Stimulated activated CD8-positive, alpha-beta memory T cell treated with anti-CD3 and anti-CD28 coated beads, Interleukin-4, amount 100 ng/mL, for 1 hour (primary cell): ENCODE measurements around the gene ZNF579.
"Not testable (repeated sequence)": the region's sequence is repeated elsewhere in the genome, so short reads cannot be mapped to it uniquely, and the experiment has no call there.

ENCODE experiments used
- DNase-seq, 2 donors: peaks; one replicate each; pipeline ENCODE4 v3.0.0-alpha.2; 2020; ENCODE audit warnings: low read depth in 2 of 2, low spot score in 1 of 2

ZNF579 gene

DNA sequence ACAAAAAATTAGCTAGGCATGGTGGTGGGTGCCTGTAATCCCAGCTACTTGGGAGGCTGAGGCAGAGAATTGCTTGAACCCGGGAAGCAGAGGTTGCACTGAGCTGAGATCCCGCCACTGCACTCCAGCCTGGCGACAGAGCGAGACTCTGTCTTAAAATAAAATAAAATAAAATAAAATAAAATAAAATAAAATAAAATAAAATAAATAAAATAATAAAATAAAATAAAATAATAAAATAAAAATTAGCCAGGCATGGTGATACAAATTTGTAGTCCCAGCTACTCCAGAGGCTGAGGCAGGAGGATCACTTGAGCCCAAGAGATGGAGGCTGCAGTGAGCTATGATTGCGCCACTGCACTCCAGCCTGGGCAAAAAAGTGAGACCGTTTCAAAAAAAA lies 6.7 kb downstream of the ZNF579 start:
- DNase-seq = not testable (repeated sequence)

DNA sequence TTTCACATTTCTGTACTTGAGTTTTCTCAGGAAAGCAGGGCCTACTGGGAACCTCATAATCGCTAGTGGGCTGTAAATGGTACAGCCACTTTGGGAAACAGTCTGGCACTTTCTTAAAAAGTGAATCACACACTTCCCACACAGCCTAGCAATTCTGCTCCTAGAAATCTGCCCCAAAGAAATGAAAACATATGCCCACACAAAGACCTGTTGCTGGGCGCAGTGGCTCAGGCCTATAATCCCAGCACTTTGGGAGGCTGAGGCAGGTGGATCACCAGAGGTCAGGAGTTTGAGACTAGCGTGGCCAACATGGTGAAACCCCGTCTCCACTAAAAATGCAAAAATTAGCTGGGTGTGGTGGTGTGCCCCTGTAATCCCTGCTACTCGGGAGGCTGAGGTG lies 11.2 kb downstream of the ZNF579 start:
- not testable (repeated sequence) for DNase-seq

GRCh38 chr19:55567708-55568328 lies 12.8 kb downstream of the ZNF579 start:
- DNase-seq = no peak

- no peak for DNase-seq
These were observed 13.8 kb downstream of the ZNF579 start for GRCh38 chr19:55566823-55567222.

GRCh38 chr19:55563261-55563690 lies 17.4 kb downstream of the ZNF579 start:
- no peak for DNase-seq

DNA sequence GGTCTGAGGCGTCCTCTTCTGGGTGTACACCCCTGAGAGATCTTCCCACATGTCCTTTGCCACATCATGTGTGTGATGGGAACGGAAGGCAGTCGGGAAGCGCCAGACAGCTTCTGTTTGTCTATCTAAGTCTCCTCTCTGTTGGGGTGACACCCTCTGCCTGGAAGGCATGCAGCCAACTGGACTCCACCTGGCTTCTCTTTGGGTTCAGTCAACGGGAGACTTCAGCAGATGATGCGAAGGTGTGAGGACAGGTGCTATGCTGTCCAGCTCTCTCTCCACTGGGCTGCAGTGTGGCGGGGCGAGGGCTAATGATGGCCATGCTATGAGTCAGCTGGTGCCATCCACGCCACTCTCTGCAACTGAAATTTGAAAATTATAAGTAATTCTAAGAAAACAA lies 21.0 kb downstream of the ZNF579 start:
- DNase-seq = no peak

DNA sequence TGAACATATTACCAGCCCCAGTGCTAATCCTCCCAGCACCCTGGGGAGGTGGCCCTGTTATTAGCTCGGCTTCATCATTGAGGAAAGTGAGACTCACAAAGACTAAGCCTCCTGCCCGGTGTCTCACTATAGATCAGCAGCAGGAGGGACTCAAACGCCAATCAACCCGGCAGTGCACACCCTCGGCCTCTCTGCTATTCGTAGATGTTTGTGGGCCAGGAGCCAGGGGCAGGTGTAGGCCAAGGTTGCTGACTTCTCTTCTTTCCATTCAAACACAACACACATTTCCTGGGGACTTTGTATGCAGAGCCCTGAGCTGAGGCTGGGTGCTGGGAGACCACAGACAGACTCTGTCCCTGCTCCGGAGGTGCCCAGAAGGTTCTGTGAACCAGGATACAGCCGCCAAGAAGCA lies 25.9 kb downstream of the ZNF579 start:
- no peak for DNase-seq

DNA sequence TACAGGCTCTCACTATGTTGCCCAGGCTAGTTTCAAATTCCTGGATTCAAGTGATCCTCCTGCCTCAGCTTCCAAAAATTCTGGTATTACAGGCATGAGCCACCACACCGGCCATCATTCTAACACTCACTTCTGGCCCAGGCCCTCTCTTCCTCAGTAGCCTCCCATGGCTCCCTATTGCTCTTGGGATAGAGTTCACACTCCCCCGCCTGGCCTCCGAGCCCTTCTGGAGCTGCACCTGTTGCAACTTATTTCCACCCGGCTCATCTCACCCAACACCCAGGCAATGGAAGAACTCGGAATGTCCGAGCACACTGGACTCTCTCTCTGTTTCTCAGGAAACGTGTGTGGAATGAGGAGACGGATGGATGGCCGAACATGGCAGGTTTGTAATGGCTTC lies 26.3 kb downstream of the ZNF579 start:
- DNase-seq = no peak

- DNase-seq = no peak
These were observed 27.1 kb downstream of the ZNF579 start for GRCh38 chr19:55553217-55554182.

DNA sequence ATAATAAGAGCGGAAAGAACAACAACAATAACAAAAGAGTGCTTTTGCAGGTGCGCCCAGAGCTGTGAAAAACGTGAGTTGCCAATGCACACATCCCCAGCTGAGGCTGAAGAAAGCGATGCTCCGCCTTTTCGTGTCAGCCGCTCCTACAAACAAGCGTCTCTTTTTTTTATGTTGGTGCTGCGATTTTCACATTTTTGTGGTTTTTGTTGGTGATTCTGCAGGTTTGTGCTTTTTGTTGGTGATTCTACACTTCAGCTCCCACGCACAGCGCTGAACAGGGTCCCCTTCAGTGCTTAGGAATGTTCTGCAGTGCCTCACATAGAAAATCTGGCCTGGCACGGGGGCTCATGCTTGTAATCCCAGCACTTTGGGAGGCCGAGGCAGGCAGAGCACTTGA lies 28.0 kb downstream of the ZNF579 start:
- no peak for DNase-seq

DNA sequence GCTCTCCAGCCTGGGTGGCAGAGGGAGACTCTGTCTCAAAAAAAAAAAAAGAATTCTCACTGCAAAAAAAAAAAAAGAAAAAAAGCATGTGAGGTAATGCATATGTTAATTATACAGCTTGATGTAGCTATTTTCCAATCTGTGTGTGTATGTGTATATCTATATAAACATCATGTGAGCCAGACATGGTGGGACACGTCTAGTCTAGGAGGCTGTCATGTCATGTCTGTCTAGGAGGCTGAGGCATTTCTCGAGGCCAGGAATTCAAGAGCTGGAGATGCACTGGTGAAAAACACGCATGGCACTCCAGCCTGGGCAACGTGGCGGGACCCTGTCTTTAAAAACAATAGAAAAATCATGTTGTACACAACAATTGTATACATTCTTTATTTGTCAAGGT lies 28.4 kb downstream of the ZNF579 start:
- no peak for DNase-seq

DNA sequence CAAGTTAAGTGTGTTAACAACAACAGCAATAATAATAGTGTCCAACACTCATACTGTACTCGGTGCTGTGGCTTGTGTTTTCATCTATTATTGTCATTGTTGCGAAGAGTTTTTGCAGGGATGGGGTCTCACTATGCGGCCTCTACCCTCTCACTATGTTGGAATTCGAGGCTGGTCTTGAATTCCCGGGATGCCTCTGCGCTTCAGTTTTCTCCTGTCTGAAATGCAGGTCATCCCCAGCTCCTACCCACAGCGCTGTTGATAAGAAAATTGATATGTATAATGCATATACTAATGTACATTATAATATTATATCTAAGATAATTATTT lies 30.4 kb downstream of the ZNF579 start:
- no peak for DNase-seq

DNA sequence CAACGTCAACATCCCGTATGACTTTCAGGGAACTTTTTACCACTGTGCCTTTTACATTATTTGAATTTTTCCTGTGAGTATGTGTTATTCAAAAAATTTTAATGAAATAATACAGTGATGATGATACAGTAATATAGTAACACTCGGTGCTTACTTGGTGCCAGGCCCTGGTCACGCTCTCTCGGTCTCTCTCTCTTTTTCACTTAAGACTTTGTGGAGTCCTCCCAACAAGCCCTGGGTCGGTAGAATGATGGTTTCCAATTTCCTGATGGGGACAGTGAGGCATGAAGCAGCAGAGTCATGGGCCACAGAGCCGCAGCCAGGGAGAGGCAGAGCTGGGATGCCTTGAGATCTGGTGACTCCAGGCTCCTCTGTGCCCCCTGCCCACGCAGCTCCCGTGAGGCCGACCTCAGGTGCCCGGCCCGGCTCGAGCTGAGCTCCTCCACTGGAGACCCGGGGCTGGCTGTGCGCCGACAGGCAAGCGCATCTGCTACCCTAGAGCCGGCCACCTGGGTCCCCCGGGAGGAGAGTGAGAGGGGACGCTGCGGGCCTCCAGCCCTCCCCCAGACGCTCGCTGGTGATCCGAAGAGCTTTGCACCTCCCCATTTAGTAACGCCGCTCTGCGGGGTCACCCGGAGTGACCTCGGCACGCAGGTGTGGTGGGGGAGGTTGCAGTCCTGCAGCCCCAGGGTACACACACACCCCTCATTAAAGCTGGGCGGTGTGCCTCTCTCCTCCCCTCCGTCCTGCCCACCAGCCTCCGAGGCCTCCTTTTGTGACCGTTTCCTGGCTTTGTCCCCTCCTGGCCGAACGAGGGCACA lies 30.9 kb downstream of the ZNF579 start:
- DNase-seq = no peak

GRCh38 chr19:55546822-55547614 lies 33.6 kb downstream of the ZNF579 start:
- DNase-seq = no peak

DNA sequence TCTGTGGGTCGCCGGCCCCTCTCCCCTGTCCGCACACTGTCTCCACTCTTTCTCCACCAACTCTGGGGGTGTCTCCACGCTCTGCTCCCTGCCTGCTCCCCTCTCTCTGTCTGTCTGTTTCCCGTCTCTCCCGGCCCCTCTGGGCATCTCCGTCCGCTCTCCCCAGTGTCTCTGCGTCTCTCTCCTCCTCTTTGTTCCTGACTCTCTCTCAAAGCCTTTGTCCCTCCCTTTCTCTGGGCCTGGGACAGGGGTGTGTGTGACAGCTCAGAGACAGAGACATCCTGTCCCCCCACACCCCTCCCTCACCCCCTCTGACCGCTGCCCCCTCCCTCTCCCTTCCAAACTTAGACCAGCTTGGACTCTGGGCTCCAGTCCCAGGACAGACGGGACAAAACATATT lies 34.6 kb downstream of the ZNF579 start:
- no peak for DNase-seq

- no peak for DNase-seq
These were observed 35.2 kb downstream of the ZNF579 start, which contains the start of gene SBK3 for GRCh38 chr19:55545443-55545842. Gene SBK3 (minus strand): TSS chr19:55545543. CDS start chr19:55545543, 0 bp downstream.

GRCh38 chr19:55544776-55545439 lies 35.7 kb downstream of the ZNF579 start:
- no peak for DNase-seq

DNA sequence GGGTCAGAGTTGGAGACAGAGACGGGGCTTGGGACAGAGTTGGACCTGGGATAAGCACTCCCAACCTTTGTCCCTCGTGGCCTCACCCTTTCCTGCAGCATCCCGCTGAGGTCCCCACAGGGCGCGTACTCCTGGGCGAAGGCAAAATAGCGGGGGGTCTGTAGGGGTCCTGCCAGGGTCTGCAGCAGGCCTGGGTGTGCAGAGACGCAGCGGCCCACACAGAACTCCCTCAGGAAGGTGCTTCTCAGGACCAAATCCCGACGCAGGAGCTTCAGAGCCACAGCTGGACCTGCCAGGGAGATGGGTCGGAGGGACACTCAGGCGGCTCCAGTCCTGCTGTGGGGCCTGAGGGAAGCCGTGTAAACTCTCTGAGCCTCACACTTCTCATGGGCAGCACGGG lies 36.6 kb downstream of the ZNF579 start:
- DNase-seq = no peak

- no peak for DNase-seq
These were observed 37.1 kb downstream of the ZNF579 start for GRCh38 chr19:55543567-55543966.

DNA sequence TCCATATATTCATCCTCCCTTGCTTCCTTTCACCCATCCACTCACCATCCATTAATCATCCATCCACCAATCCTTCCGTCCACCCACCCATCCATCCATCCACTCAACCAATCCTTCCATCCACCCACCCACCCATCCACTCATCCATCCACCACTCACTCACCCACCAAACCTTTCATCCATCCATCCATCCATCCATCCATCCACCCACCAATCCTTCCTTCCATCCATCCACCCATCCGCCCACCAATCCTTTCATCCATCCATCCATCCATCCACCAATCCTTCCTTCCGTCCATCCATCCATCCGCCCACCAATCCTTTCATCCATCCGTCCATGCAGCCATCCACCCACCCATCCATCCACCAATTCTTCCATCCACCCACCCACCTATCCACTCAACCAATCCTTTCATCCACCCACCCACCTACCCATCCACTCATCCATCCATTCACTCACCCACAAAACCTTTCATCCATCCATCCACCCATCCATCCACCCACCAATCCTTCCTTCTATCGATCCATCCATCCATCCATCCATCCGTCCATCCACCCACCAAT lies 38.3 kb downstream of the ZNF579 start:
- DNase-seq = no peak
